ENCODE data around the gene F8.

GRCh38 chrX:154988719-154989118 is 33.8 kb downstream of the F8 start:
- TF ChIP-seq POLR2AphosphoS5 (IDR thresholded peaks at IDR 0.05) (no peak), CTCF (IDR thresholded peaks at IDR 0.05) (no peak), POLR2A (IDR thresholded peaks at IDR 0.05) (no peak), EP300 (IDR thresholded peaks at IDR 0.05) (no peak)
